GM19452 (cell line): Measurements from ENCODE around the gene DENND1A.

ENCODE experiments used
- ATAC-seq: cut with Tn5 transposase; IDR thresholded peaks from one replicate; pipeline ENCODE4 v1.9.1; 2021; ENCODE audit not compliant: unreplicated experiment

The DENND1A gene

GRCh38 chr9:123480096-123480495 is 449.8 kb downstream of the DENND1A start:
- no peak for ATAC-seq

GRCh38 chr9:123478967-123479602 is 450.8 kb downstream of the DENND1A start:
- ATAC-seq = no peak

- no peak for ATAC-seq
Measured at GRCh38 chr9:123478160-123478559, 451.8 kb downstream of the DENND1A start.

GRCh38 chr9:123475407-123475806 is 454.5 kb downstream of the DENND1A start:
- no peak for ATAC-seq

GRCh38 chr9:123472862-123473614 is 456.9 kb downstream of the DENND1A start:
- ATAC-seq = no peak

- no peak for ATAC-seq
Measured at GRCh38 chr9:123471843-123472570, 457.9 kb downstream of the DENND1A start.

- ATAC-seq = no peak
Measured at GRCh38 chr9:123470991-123471770, 458.7 kb downstream of the DENND1A start.

- no peak for ATAC-seq
Measured at GRCh38 chr9:123470121-123470782, 459.7 kb downstream of the DENND1A start.

GRCh38 chr9:123469282-123469681 is 460.6 kb downstream of the DENND1A start:
- ATAC-seq = no peak

GRCh38 chr9:123468541-123468940 is 461.4 kb downstream of the DENND1A start:
- no peak for ATAC-seq

- ATAC-seq = no peak
Measured at GRCh38 chr9:123465304-123465703, 464.6 kb downstream of the DENND1A start.

- no peak for ATAC-seq
Measured at GRCh38 chr9:123460091-123460490, 469.8 kb downstream of the DENND1A start.

- ATAC-seq = no peak
Measured at GRCh38 chr9:123457583-123457982, 472.3 kb downstream of the DENND1A start.

GRCh38 chr9:123456011-123456410 is 473.9 kb downstream of the DENND1A start:
- ATAC-seq = no peak

GRCh38 chr9:123455187-123455586 is 474.7 kb downstream of the DENND1A start:
- ATAC-seq = no peak

GRCh38 chr9:123454361-123454760 is 475.6 kb downstream of the DENND1A start:
- no peak for ATAC-seq

- ATAC-seq = no peak
Measured at GRCh38 chr9:123453831-123454321, 476.1 kb downstream of the DENND1A start.

- no peak for ATAC-seq
Measured at GRCh38 chr9:123453076-123453667, 476.8 kb downstream of the DENND1A start.

- ATAC-seq = no peak
Measured at GRCh38 chr9:123450996-123451395, 478.9 kb downstream of the DENND1A start.
